HG03457 (cell line): ENCODE measurements around the gene TRIM36.

Experiments
- ATAC-seq: cut with Tn5 transposase; IDR thresholded peaks from one replicate; pipeline ENCODE4 v1.9.1; 2021; ENCODE audit warnings: moderate number of reproducible peaks; ENCODE audit not compliant: unreplicated experiment

TRIM36 gene

GRCh38 chr5:115168829-115169486 is 750 bp downstream of the TRIM36 start:
- ATAC-seq: no peak

- ATAC-seq: no peak
Measured at GRCh38 chr5:115166744-115167393, 2.8 kb downstream of the TRIM36 start.

DNA sequence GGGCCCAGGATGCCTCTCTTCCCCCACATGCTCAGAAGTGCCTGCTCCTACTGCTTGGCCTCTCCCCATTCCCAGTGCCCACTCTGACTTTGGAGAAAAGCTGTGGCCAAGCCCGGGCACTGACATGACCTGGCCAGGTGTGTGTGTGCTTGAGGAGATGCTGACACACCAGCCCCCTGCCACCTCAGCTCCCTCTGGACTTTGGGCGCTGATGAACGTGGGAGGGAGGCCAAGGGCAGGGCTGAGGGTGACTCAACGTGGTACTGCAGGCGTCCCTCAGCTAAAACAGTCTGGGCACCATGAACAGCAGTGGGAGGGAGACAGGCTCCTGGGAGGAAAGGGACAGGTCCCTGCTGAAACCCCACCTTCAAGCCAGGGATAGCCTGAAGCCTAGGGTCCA is 3.9 kb downstream of the TRIM36 start:
- no peak for ATAC-seq

DNA sequence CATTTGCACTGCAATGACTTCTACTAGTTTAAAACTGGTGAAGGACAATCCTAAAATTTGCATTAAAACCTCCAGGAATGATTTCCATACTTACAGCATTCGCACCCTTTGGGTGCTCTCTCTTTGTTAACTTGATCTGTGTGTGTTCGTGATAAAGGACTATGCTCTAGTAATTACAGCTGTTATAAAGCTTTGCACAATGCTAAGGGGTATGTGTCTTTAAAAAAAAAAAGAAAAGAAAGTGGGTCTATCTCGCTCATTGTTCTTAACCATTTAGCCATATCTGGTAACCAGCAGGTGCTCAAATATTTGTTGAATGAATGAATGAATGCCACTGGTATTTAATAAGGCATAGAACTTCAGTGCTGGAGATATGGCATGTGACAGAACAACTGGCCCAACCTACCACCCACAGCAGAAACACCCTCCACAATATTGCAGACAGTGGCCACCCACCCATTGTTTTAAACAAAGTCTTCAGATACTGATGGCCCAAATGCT is 8.7 kb downstream of the TRIM36 start:
- no peak for ATAC-seq

GRCh38 chr5:115151208-115151805 is 18.4 kb downstream of the TRIM36 start:
- no peak for ATAC-seq

DNA sequence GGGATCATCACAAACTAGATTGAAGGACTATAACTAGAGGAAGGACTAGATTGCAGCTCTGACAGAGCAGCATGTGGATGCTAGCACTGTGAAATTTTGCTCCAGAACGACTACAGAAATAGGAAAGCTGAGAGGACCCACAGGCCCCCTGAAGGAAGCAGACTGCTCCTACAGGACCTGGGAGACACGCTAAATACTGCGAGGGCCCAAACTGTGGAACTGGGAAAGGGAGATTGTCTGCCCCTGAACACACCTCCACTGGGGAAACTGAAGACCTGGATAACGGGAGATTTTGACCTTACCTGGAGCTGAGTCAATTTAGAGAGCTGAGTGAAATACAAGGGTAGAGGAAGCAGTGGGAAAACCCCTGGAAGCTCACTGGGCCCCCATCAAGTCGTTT is 19.2 kb downstream of the TRIM36 start:
- no peak for ATAC-seq

DNA sequence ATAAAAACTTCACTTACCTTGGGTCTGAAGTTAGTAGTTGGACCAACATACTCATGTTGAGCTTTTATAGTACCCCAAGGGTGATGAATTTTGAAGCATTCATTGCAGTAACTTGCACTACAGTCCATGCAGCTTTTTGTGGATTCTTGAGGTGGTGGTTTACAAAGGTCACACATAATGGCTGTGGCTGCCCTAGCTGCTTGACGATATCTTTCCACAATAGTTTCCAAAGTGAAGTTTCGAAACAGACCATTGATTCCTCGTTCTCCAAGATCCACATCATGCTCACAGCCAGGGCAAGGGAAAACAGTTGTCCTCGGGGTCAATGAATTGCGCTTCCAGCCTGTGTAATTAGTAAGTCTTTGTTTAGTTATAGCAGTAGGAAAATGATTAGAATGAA is 22.7 kb downstream of the TRIM36 start:
- ATAC-seq: no peak

DNA sequence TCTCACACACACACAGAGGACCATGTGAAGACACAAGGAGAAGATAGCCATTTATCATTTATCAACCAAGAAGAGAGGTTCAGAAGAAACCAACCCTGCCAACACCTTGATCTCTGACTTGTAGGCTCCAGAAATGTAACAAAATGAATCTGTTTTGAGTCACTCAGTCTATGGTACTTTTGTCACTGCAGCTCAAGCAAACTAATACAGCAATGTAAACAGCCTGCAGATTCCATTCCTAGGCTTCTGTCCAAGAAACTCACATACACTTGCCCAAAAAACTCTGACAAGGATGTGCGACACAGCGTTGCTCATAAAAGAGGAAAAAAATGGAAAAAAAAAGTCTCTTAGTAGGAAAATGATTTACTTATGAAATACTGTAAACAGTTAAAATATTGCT is 33.4 kb downstream of the TRIM36 start:
- ATAC-seq: no peak

DNA sequence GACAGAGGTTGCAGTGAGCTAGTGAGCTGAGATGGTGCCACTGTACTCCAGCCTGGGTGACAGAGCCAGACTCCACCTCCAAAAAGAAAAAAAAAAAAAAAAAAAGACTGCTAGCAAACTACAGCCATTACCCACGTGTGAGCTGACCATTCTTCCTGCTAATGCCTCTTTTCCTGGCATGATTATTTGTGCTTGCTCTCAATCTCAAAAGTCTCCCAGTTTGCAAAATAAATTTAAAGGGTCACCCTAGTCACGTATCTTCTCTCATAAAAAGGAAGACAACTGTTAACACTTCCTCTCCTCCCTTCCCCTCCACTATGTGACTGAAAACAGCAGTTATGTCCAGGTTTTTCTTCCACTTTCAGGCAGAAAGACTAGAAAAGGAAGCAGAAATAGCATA is 37.2 kb downstream of the TRIM36 start:
- ATAC-seq: no peak

- ATAC-seq: no peak
Measured at GRCh38 chr5:115126303-115126702, 43.4 kb downstream of the TRIM36 start.

- ATAC-seq: no peak
Measured at GRCh38 chr5:115124741-115125140, 45.0 kb downstream of the TRIM36 start.

- no peak for ATAC-seq
Measured at GRCh38 chr5:115116001-115116400, 53.7 kb downstream of the TRIM36 start.

- no peak for ATAC-seq
Measured at GRCh38 chr5:115109840-115110239, 59.9 kb downstream of the TRIM36 start.

DNA sequence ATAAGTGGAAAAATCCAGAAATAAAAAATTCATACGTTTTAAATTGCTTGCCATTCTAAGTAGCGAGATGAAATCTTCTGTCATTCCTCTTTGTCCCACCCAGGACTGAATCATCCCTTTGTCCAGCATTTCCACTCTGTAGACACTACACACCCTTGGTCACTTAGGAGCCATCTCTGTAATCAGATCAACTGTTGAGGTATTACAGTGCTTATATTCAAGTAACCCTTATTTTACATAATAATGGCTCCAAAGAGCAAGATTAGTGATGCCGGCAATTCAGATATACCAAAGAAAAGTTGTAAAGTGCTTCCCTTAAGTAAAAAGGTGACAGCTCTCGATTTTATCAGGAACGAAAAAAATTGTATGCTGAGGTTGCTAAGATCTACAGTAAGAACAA is 60.4 kb downstream of the TRIM36 start:
- no peak for ATAC-seq

GRCh38 chr5:115100319-115100955 is 69.3 kb downstream of the TRIM36 start:
- no peak for ATAC-seq

DNA sequence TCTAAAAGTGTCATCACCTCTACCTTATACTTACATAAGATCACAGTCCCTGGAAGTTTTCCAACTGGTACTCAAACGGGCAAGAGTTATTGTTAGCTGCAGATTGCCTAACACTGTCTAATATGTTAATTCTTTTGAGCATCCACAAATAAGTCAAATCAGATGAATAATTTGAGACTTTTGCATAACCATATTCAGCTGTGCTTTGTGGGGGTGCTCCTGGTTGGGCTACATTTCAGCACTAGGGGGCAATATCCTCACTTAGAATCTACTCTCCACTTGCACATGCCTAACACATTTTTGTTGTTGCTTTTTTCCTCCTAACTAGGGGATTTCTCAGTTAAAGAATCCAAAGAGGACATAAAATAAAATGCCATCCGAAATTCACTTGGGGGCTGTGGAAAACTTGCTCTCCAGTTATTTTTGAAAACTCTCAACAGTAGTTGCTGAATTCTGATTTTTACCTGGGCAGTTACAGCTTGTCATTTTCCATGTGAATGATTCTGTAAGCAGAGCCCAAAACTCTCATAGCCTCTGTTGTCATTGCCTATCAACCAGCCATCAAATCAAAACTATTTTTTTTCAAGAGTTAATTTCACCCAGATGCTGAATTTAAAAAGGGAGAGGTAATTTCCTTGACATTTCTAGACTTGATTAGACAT is 71.5 kb downstream of the TRIM36 start:
- ATAC-seq: peak; percentile 80

DNA sequence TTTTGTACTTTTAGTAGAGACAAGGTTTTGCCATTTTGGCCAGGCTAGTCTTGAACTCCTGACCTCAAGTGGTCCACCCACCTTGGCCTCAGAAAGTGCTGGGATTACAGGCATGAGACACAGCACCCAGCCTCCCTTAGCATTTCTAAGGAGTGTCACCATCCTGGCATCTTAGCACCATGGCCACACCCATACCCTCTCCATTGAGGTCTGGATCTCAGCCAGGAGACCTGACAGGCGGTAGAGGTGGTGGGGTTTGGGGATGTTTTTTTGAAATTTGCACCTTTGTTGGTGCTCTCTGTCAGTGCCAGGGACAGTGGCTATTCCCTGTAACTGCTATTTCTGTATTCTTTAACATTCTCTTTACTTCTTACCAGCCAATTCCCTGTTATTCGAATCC is 72.5 kb downstream of the TRIM36 start:
- ATAC-seq: no peak

DNA sequence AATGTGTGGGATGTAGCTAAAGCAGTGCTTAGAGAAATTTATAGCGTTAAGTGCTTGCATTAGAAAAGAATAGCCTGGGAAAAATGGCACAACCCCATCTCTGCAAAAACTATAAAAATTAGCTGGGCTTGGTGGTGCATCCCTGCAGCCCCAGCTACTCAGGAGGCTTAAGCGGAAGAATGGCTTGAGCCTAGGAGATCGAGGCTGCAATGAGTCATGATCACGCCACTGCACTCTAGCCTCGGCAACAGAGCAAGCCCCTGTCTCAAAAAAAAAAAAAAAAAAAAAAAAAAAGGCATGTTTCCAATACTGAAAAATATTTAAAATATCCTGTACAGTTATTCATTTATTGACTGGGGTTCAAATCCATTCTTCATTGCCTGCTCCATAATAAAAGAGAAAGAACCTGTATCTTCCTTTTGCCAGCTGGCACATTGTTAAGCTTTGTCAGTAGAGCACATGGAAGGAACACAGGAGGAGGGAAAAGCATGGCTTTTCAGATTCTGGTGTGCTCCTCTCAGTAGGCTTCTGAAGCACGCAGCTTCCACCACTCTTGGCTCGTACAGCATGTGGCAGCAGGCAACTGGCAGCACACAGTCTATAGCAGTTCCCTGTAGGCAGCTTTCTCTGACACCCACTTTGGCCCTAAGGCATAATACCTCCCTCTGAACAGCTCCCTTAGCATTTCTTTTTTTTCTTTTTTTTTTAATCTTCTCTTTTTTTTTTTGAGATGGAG is 73.5 kb downstream of the TRIM36 start:
- no peak for ATAC-seq

GRCh38 chr5:115087951-115088350 is 81.8 kb downstream of the TRIM36 start:
- no peak for ATAC-seq

DNA sequence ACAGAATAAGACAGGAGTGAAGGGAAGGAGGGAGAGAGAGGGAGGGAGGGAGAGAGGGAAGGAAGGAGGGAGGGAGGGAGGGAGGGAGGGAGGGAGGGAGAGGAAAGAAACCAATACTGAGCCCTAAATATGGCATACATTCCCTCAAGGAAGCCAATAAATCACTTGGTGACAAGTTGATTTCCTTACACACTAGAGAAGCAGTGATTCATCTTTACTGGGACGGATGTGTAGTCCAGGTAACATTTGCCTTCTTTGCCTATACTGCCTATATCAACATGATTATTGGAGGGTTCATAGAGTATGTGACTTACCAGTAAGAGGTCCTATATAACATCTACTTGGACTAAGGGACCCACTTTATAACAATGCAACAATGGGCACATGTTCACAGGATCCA is 83.2 kb downstream of the TRIM36 start:
- no peak for ATAC-seq
